Measurements from ENCODE around the gene GOLGA3. TPM values are rescaled to one million over a fixed set of nuclear protein-coding genes. Genes with fewer than 3 reads are reported as not detected.
"Not testable (repeated sequence)": the region's sequence is repeated elsewhere in the genome, so short reads cannot be mapped to it uniquely, and the experiment has no call there.

The GOLGA3 gene
- total RNA-seq, 4 donors from 2014 or later = 37.0 to 62.2 (median 54.0) TPM

- Histone ChIP-seq H3K36me3 (peaks cover 0 to 24% (median 0%) of the 10 kb centered on the region in 3 donors), H3K9me3 (no peaks in the 10 kb centered on the region), H3K4me3 (peak overlapping the region; percentile 70 to 98 (median 88)), H3K4me1 (peaks cover 16 to 42% (median 25%) of the 10 kb centered on the region in 3 donors), H3K27me3 (no peaks in the 10 kb centered on the region), H3K27ac (peak overlapping the region; percentile 98 to 99 (median 98))
- DNase-seq = no peak
- 0% methylated on average over 2 to 10 of the region's 89 CpGs for WGBS, 2 donors
- intact Hi-C loops (cut with DNase I) = no loop called here
- peak in 2 of 4 donors; percentile 51 to 66 for TF ChIP-seq POLR2A (IDR thresholded peaks at IDR 0.05)
- TF ChIP-seq, protein P1, sequence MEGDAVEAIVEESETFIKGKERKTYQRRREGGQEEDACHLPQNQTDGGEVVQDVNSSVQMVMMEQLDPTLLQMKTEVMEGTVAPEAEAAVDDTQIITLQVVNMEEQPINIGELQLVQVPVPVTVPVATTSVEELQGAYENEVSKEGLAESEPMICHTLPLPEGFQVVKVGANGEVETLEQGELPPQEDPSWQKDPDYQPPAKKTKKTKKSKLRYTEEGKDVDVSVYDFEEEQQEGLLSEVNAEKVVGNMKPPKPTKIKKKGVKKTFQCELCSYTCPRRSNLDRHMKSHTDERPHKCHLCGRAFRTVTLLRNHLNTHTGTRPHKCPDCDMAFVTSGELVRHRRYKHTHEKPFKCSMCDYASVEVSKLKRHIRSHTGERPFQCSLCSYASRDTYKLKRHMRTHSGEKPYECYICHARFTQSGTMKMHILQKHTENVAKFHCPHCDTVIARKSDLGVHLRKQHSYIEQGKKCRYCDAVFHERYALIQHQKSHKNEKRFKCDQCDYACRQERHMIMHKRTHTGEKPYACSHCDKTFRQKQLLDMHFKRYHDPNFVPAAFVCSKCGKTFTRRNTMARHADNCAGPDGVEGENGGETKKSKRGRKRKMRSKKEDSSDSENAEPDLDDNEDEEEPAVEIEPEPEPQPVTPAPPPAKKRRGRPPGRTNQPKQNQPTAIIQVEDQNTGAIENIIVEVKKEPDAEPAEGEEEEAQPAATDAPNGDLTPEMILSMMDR (IDR thresholded peaks at IDR 0.05) = peak in 5 of 6 experiments; percentile 6 to 34 (median 18)
Measured at GRCh38 chr12:132761921-132762583, 66.6 kb downstream of the GOLGA3 start.

DNA sequence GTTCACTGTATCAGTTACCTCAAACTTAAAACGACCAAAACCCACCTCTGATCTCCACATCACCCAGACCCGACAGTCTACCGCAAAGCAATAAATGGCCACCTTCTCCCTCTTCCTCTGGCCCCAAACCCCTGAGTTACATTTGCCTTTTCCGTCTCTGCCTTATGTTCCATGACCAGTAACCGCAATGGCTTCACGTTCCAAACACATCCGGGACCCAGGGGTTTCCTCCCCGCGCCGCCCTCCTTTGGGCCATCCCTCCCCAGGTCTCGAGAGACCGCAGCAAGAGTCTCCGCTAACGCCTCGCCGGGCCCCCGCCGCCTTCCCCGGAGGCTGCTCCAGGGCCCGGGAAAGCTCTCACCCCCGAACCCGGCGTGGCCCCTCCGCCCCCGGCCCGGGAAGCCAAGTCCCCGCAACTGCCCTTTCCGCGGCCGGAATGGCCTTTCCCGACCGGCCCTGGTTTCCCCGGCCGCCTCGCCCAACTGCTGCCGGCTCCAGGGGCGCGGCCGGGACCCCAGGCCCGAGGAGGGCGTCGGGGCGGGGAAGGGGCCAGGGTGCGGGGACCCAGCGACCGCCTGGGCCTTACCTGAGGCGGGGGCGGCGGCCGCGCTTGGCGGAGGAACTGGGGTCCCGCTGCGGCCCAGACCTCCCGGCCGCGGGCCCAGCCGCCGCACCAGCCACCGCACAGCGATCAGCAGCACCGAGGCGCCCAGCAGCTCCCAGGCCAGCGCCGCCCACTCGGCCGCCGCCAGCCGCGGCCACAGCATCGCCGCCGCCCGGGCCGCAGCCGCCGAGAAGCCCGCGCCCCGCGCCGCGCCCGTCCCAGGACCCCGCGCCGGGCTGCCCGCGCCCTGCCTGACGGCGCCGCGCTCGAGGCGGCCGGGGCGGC is 67.4 kb downstream of the GOLGA3 start, which contains the start of gene ANKLE2:
ANKLE2 (minus strand) TSS at position 801 of the 889 bp plus-strand sequence; CDS start at position 767, 34 bp downstream.
- TF ChIP-seq, protein P1 (IDR thresholded peaks at IDR 0.05) = no peak
- Histone ChIP-seq H3K36me3 (peaks cover 0 to 31% (median 0%) of the 10 kb centered on the region in 3 donors), H3K27me3 (no peaks in the 10 kb centered on the region), H3K4me3 (peak within 1 kb of the TSS; percentile 81 to 100 (median 98)), H3K4me1 (peaks cover 16 to 35% (median 25%) of the 10 kb centered on the region in 3 donors), H3K27ac (peak within 1 kb of the TSS; percentile 98 to 99 (median 98)), H3K9me3 (no peaks in the 10 kb centered on the region)
- intact Hi-C loops (cut with DNase I) = no loop called here
- DNase-seq = no peak
- WGBS, 2 donors = 0 to 2% methylated on average over 9 to 15 of the region's 97 CpGs

- 91 to 93% methylated on average over 8 of the region's 8 CpGs for WGBS, 2 donors
Measured at GRCh38 chr12:132759359-132759758, 69.3 kb downstream of the GOLGA3 start.

DNA sequence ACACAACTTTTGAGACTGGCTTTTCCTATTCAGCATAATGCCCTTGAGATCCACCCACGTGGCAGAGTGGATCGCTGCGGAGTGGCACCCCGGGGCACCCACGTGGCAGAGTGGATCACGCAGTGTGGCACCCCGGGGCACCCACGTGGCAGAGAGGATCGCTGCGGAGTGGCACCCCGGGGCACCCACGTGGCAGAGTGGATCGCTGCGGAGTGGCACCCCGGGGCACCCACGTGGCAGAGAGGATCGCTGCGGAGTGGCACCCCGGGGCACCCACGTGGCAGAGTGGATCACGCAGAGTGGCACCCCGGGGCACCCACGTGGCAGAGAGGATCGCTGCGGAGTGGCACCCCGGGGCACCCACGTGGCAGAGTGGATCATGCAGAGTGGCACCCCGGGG is 69.8 kb downstream of the GOLGA3 start:
- H3K27me3 ChIP-seq; H3K4me3 ChIP-seq; intact Hi-C loops (cut with DNase I); H3K9me3 ChIP-seq; DNase-seq; H3K27ac ChIP-seq: not testable (repeated sequence)
- 85 to 100% methylated on average over 1 to 12 of the region's 28 CpGs for WGBS, 2 donors
- Histone ChIP-seq H3K4me1 (peaks cover 16 to 35% (median 25%) of the 10 kb centered on the region in 3 donors), H3K36me3 (peaks cover 4 to 56% (median 10%) of the 10 kb centered on the region in 3 donors)

More at GRCh38 chr12:132759359-132759758, 69.3 kb downstream of the GOLGA3 start:
- intact Hi-C loops (cut with DNase I) = no loop called here
- peak overlapping the region in 2 of 4 donors; percentile 93 to 99 for H3K27ac ChIP-seq
- TF ChIP-seq, protein P1 (IDR thresholded peaks at IDR 0.05) = no peak
- TF ChIP-seq POLR2A (IDR thresholded peaks at IDR 0.05) = no peak
- H3K36me3 ChIP-seq = peaks cover 0 to 50% (median 5%) of the 10 kb centered on the region in 3 donors
- H3K4me3 ChIP-seq = peak overlapping the region in 1 of 4 donors; percentile 98
- DNase-seq = no peak
- no peaks in the 10 kb centered on the region for H3K27me3 ChIP-seq
- no peaks in the 10 kb centered on the region for H3K9me3 ChIP-seq
- H3K4me1 ChIP-seq = peaks cover 16 to 35% (median 25%) of the 10 kb centered on the region in 3 donors

DNA sequence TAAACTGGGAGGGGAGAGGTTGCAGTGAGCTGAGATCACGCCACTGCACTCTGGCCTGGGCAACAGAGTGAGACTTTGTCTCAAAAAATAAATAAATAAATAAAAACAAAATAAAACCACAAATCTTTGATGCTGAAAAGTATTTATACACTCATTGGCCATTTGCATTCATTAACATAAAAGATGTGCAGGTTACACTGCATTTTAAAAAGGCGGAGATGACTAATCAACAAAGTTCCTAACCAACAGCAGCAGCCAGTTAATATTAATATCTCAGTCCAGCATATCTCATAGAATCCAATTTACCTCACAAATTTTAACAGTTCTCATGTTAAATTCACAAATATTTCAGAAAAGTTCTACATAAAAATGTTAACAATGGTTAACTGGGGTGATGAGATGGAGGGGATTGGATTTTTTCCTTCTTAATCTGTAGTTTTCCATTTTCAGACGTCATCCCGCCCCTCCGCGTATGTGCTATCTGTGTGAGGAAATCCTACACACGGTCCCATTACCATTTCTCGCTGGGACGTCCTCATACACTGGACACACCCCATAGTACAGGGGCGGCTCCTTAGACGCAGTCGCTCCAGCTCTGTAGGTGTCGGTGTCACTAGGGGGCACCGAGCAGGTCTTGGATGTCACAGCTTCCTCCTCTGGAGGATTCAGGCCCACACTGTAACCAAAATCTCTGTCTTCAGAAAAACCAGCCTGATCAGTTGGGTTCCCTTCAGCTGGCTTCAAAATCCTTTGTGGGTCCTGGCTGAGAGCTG is 74.3 kb downstream of the GOLGA3 start:
- no peak overlapping the region for H3K27ac ChIP-seq
- no peak overlapping the region for H3K4me3 ChIP-seq
- intact Hi-C loops (cut with DNase I) = no loop called here
- WGBS, 2 donors = 87 to 91% methylated on average over 14 of the region's 14 CpGs
- DNase-seq = no peak
- H3K36me3 ChIP-seq = peaks cover 30 to 100% (median 37%) of the 10 kb centered on the region in 3 donors
- H3K9me3 ChIP-seq = no peaks in the 10 kb centered on the region
- TF ChIP-seq, protein P1 (IDR thresholded peaks at IDR 0.05) = no peak
- TF ChIP-seq POLR2A (IDR thresholded peaks at IDR 0.05) = no peak
- no peaks in the 10 kb centered on the region for H3K27me3 ChIP-seq
- H3K4me1 ChIP-seq = peaks cover 0 to 3% (median 0%) of the 10 kb centered on the region in 3 donors

DNA sequence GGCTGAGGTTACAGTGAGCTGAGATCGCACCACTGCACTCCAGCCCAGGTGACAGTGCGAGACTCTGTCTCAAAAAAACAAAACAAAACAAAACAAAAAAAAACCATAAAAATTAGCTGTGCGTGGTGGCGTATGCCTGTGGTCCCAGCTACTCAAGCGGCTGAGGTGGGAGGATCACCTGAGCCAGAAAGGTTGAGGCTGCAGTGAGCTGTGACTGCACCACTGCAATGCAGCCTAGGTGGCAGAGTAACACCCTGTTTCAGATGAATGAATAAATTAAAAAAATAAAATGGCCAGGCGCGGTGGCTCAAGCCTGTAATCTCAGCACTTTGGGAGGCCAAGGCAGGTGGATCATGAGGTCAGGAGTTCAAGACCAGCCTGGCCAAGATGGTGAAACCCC is 75.0 kb downstream of the GOLGA3 start:
- H3K27me3 ChIP-seq; intact Hi-C loops (cut with DNase I); H3K9me3 ChIP-seq; H3K27ac ChIP-seq; DNase-seq; H3K4me3 ChIP-seq; H3K4me1 ChIP-seq: not testable (repeated sequence)
- 90 to 96% methylated on average over 7 of the region's 7 CpGs for WGBS, 2 donors
- H3K36me3 ChIP-seq = peaks cover 35 to 100% (median 44%) of the 10 kb centered on the region in 3 donors

Data from esophagus squamous epithelium (tissue), 5 donors.